B cell (primary cell): Measurements from ENCODE around the gene GRIP1. TPM values are rescaled to one million over a fixed set of nuclear protein-coding genes. Genes with fewer than 3 reads are reported as not detected.

ENCODE experiments used
- ATAC-seq: fragments of 200-7000 bp; cut with Tn5 transposase; one replicate; pipeline ENCODE4 v1.10.0; 2021; ENCODE audit warnings: low read depth, mild to moderate bottlenecking, moderate number of reproducible peaks, moderate library complexity
- CTCF ChIA-PET: fragments of 350-600 bp; sonication (Branson Sonifier 250); formaldehyde crosslinking; loops from one replicate; lab custom pipeline; 2021; ENCODE audit warnings: antibody characterized with exemption, inconsistent platforms; lab: Charles Lee
- POLR2A ChIA-PET: fragments of 350-600 bp; sonication (Branson Sonifier 250); formaldehyde crosslinking; loops from one replicate; lab custom pipeline; 2021; ENCODE audit warnings: antibody characterized with exemption; lab: Charles Lee
- DNase-seq: peaks from one replicate; pipeline ENCODE4 v3.0.0; 2013
- H2AFZ ChIP-seq: 2 replicates; pipeline ENCODE4 v1.6.1; 2012; ENCODE audit warnings: mild to moderate bottlenecking, low read depth, low read length; ENCODE audit not compliant: insufficient read depth, poor library complexity, severe bottlenecking
- H3K27ac ChIP-seq, 2 donors: 1 replicate in 1 of 2; 2 replicates in 1 of 2; pipeline ENCODE4 v1.5.1; 2012 to 2013; ENCODE audit warnings: low read length in 2 of 2, mild to moderate bottlenecking in 2 of 2, moderate library complexity in 1 of 2
- H3K27me3 ChIP-seq, 4 experiments: fragments of 200-600 bp in 1 of 4; sonication (generic) in 1 of 4; replicated peaks in 1 of 4; 1 replicate in 2 of 4; 2 replicates in 2 of 4; pipeline versions ENCODE4 v1.6.1 to v1.7.0; 2013 to 2016; ENCODE audit warnings: low read length in 3 of 4, mild to moderate bottlenecking in 2 of 4, mixed read lengths in 1 of 4, moderate library complexity in 1 of 4; ENCODE audit not compliant: insufficient read depth in 4 of 4, control insufficient read depth in 3 of 4; ENCODE audit errors: control extremely low read depth in 1 of 4
- H3K36me3 ChIP-seq, 2 experiments: replicated peaks in 1 of 2; 1 replicate in 1 of 2; 2 replicates in 1 of 2; pipeline versions ENCODE4 v1.6.1 to v1.7.1; 2013; ENCODE audit warnings: low read length in 1 of 2; ENCODE audit not compliant: insufficient read depth in 2 of 2, control insufficient read depth in 1 of 2; ENCODE audit errors: control extremely low read depth in 1 of 2, extremely low read depth in 1 of 2
- H3K4me1 ChIP-seq, 2 donors: fragments of 200-600 bp in 1 of 2; sonication (generic) in 1 of 2; 1 replicate in 1 of 2; 2 replicates in 1 of 2; pipeline versions ENCODE4 v1.5.1 to v1.6.1; 2013 to 2017; ENCODE audit warnings: low read length in 2 of 2; ENCODE audit not compliant: control insufficient read depth in 2 of 2, insufficient read depth in 2 of 2
- H3K4me2 ChIP-seq: replicated peaks from 2 replicates; pipeline ENCODE3; 2012; ENCODE audit warnings: mild to moderate bottlenecking, low read depth, low read length; ENCODE audit not compliant: poor library complexity, severe bottlenecking
- H3K4me3 ChIP-seq, 5 experiments: fragments of 200-600 bp in 1 of 5; sonication (generic) in 1 of 5; 1 replicate in 3 of 5; 2 replicates in 2 of 5; pipeline versions ENCODE4 v1.5.1 to v1.7.0; 2011 to 2016; ENCODE audit warnings: low read length in 4 of 5, mild to moderate bottlenecking in 4 of 5, low read depth in 2 of 5, control low read depth in 1 of 5, moderate library complexity in 1 of 5; ENCODE audit not compliant: insufficient read depth in 1 of 5; ENCODE audit errors: control extremely low read depth in 1 of 5, extremely low read depth in 1 of 5
- H3K79me2 ChIP-seq: fragments of 200-600 bp; sonication (generic); one replicate; pipeline ENCODE4 v1.6.0; 2016; ENCODE audit warnings: low read length; ENCODE audit not compliant: control insufficient read depth, insufficient read depth
- H3K9ac ChIP-seq: fragments of 200-600 bp; sonication (generic); 2 replicates; pipeline ENCODE4 v1.6.1; 2017; ENCODE audit warnings: mild to moderate bottlenecking, low read length, moderate library complexity
- H3K9me3 ChIP-seq, 3 donors: one replicate each; pipeline versions ENCODE4 v1.6.1 to v1.7.1; 2013; ENCODE audit warnings: low read length in 2 of 3; ENCODE audit not compliant: control insufficient read depth in 2 of 3, insufficient read depth in 1 of 3; ENCODE audit errors: control extremely low read depth in 1 of 3
- H4K20me1 ChIP-seq: 2 replicates; pipeline ENCODE4 v1.6.0; 2012; ENCODE audit warnings: mild to moderate bottlenecking, low read length; ENCODE audit not compliant: insufficient read depth, control insufficient read depth, poor library complexity, severe bottlenecking
- H3K27ac Mint-ChIP-seq: one replicate; pipeline ENCODE4 v1.8.0; 2021; ENCODE audit warnings: mixed read lengths
- H3K27me3 Mint-ChIP-seq: one replicate; pipeline ENCODE4 v1.8.0; 2021; ENCODE audit warnings: mixed read lengths
- H3K4me1 Mint-ChIP-seq: one replicate; pipeline ENCODE4 v1.8.0; 2021; ENCODE audit warnings: mixed read lengths
- H3K4me3 Mint-ChIP-seq: one replicate; pipeline ENCODE4 v1.8.0; 2021; ENCODE audit warnings: mixed read lengths
- H3K9me3 Mint-ChIP-seq: one replicate; pipeline ENCODE4 v1.8.0; 2022; ENCODE audit warnings: mixed read lengths; ENCODE audit not compliant: insufficient read depth
- EZH2 ChIP-seq: IDR thresholded peaks from 2 replicates; pipeline ENCODE4 v1.6.1; 2012; ENCODE audit warnings: borderline replicate concordance, low read depth, mild to moderate bottlenecking, moderate library complexity, low read length; ENCODE audit not compliant: insufficient read depth, poor library complexity, severe bottlenecking
- intact Hi-C: fragments of 100-400 bp; cut with micrococcal nuclease; formaldehyde crosslinking; loops from one replicate; pipeline ENCODE4 v1.10.0; 2022
- polyA plus RNA-seq: library from polyadenylated mRNA; depleted of rRNA; stranded (reverse); fragments of >200 nt; gene quantifications from 2 replicates; pipeline ENCODE4 v1.2.3, GENCODE V29; 2012
- total RNA-seq, 2 donors: library from RNA; stranded (reverse); fragments of 120-200 nt in 1 of 2; gene quantifications; 1 replicate in 1 of 2; 2 replicates in 1 of 2; pipeline versions ENCODE4 v1.2.3 to v1.2.4, GENCODE V29; 2013 to 2022
- TF ChIP-seq, protein P1 (sequence below): fragments of 200-600 bp; IDR thresholded peaks from one replicate; pipeline ENCODE4 v1.8.0; 2022; ENCODE audit warnings: antibody characterized with exemption, mild to moderate bottlenecking

GRIP1 gene
- total and polyA plus RNA-seq, 2 donors (not counting 1 experiment from before 2014, with no cell fraction given), result 0.22 TPM; not detected in 1

DNA sequence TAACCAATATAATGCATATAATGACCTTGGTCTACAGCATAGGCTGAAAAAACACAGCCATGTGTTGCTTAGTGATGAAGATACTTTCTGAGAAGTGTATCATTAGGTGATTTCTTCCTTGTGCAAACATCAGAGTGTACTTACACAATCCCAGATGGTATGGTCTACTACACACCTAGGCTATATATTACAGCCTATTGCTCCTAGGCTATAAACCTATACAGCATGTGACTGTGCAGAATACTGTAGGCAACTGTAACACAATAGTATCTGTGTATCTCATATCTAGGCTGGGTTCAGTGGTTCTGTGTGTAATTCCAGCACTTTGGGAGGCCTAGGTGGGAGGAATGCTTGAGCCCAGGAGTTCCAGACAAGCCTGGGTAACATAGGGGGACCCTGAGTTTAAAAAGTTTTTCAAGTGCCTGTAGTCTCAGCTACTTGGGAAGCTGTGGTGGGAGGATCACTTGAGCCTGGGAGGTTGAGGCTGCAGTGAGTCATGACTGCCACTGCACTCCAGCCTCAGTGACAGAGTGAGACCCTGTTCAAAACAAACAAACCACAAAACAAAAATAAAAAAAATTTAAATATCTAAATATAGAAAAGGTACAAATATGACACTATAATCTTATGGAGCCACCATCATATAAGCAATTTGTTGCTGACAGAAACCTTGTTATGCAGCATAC is 66.6 kb downstream of the GRIP1 start:
- Mint-ChIP-seq H3K9me3 (no peaks in the 10 kb centered on the region), H3K4me3 (no peak overlapping the region), H3K4me1 (peaks cover 10% of the 10 kb centered on the region), H3K27me3 (no peaks in the 10 kb centered on the region), H3K27ac (no peak overlapping the region)
- H3K79me2 ChIP-seq, result no peaks in the 10 kb centered on the region
- ChIA-PET CTCF (no interaction called here), POLR2A (no interaction called here)
- H3K9ac ChIP-seq, result no peak overlapping the region
- peaks cover 7 to 8% of the 10 kb centered on the region in 2 donors for H3K4me1 ChIP-seq
- H3K36me3 ChIP-seq, result no peaks in the 10 kb centered on the region
- no peak overlapping the region for H2AFZ ChIP-seq
- H3K4me3 ChIP-seq, result no peak overlapping the region
- no peak overlapping the region for H3K4me2 ChIP-seq
- no peak for TF ChIP-seq EZH2
- TF ChIP-seq, protein P1, sequence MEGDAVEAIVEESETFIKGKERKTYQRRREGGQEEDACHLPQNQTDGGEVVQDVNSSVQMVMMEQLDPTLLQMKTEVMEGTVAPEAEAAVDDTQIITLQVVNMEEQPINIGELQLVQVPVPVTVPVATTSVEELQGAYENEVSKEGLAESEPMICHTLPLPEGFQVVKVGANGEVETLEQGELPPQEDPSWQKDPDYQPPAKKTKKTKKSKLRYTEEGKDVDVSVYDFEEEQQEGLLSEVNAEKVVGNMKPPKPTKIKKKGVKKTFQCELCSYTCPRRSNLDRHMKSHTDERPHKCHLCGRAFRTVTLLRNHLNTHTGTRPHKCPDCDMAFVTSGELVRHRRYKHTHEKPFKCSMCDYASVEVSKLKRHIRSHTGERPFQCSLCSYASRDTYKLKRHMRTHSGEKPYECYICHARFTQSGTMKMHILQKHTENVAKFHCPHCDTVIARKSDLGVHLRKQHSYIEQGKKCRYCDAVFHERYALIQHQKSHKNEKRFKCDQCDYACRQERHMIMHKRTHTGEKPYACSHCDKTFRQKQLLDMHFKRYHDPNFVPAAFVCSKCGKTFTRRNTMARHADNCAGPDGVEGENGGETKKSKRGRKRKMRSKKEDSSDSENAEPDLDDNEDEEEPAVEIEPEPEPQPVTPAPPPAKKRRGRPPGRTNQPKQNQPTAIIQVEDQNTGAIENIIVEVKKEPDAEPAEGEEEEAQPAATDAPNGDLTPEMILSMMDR, result no peak
- H4K20me1 ChIP-seq, result no peaks in the 10 kb centered on the region
- DNase-seq (no peak), ATAC-seq (no peak)
- intact Hi-C loops, result no loop called here
- no peaks in the 10 kb centered on the region for H3K9me3 ChIP-seq
- H3K27ac ChIP-seq, result no peak overlapping the region
- H3K27me3 ChIP-seq, result no peaks in the 10 kb centered on the region

DNA sequence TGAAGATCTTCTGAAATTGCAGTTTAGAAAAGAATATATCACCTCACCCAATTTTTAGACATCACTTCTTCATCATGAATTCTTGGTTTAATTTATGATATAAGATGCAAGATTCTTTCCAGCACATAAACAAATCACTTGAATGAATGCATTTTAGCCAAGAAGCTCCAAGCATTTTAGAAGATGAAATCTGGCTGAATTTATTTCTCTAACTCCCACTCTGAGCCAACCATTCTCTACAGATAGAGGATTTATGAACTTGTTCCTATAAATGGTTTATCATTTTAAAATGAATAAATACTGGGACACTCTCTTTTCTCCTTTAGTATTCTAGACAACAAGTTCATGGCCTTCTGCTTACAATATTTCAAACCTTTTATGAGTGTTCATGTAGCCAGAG is 71.7 kb downstream of the GRIP1 start:
- no peak overlapping the region for H3K27ac ChIP-seq
- no peaks in the 10 kb centered on the region for H3K4me1 ChIP-seq
- DNase-seq (no peak), ATAC-seq (no peak)
- H3K9me3 ChIP-seq, result no peaks in the 10 kb centered on the region
- Mint-ChIP-seq H3K27ac (no peak overlapping the region), H3K4me1 (no peaks in the 10 kb centered on the region), H3K4me3 (no peak overlapping the region), H3K27me3 (no peaks in the 10 kb centered on the region), H3K9me3 (no peaks in the 10 kb centered on the region)
- H3K4me3 ChIP-seq, result no peak overlapping the region
- no peak for TF ChIP-seq EZH2
- TF ChIP-seq, protein P1, result no peak
- H2AFZ ChIP-seq, result no peak overlapping the region
- ChIA-PET POLR2A (no interaction called here), CTCF (no interaction called here)
- H3K79me2 ChIP-seq, result no peaks in the 10 kb centered on the region
- no peaks in the 10 kb centered on the region for H3K36me3 ChIP-seq
- H3K9ac ChIP-seq, result no peak overlapping the region
- no peak overlapping the region for H3K4me2 ChIP-seq
- intact Hi-C loops, result no loop called here
- H3K27me3 ChIP-seq, result no peaks in the 10 kb centered on the region
- H4K20me1 ChIP-seq, result no peaks in the 10 kb centered on the region
